Measurements from ENCODE around the gene TRAPPC11. TPM values are rescaled to one million over a fixed set of nuclear protein-coding genes. Genes with fewer than 3 reads are reported as not detected.

The TRAPPC11 gene
- total RNA-seq, 5 donors from 2014 or later (not counting 1 experiment from before 2014, with no cell fraction given) = 28.0 to 50.6 (median 38.3) TPM

- no peaks in the 10 kb centered on the region for H3K36me3 Mint-ChIP-seq
- H3K9me3 ChIP-seq = no peaks in the 10 kb centered on the region
- no peaks in the 10 kb centered on the region for H3K4me1 ChIP-seq (ENCODE audit: control insufficient read depth in 1 of 2, extremely low read depth in 1 of 2, insufficient read depth in 2 of 2, low read length in 2 of 2)
- H3K27me3 Mint-ChIP-seq = peaks cover 18 to 27% of the 10 kb centered on the region in 2 donors
- H3K4me3 Mint-ChIP-seq = no peak overlapping the region
- H3K27me3 ChIP-seq (replicated peaks in 1 of 2; ENCODE audit: control insufficient read depth in 2 of 2, extremely low read depth in 1 of 2, insufficient read depth in 2 of 2, low read length in 1 of 2) = peaks cover 0 to 29% of the 10 kb centered on the region in 2 experiments
- no peak overlapping the region for H3K27ac ChIP-seq (ENCODE audit: low read length)
- H3K27ac Mint-ChIP-seq = no peak overlapping the region
- no peak for DNase-seq
- ChIA-PET CTCF (no interaction called here), POLR2A (no interaction called here)
- H3K36me3 ChIP-seq (ENCODE audit: control insufficient read depth in 2 of 2, extremely low read depth in 1 of 2, insufficient read depth in 1 of 2, low read length in 1 of 2) = no peaks in the 10 kb centered on the region
- no peaks in the 10 kb centered on the region for H3K4me1 Mint-ChIP-seq
- no peak overlapping the region for H3K4me3 ChIP-seq (ENCODE audit: control insufficient read depth in 1 of 2, extremely low read depth in 1 of 2, low read length in 1 of 2)
- H3K9me3 Mint-ChIP-seq = no peaks in the 10 kb centered on the region
- 90% methylated on average over 5 of the region's 10 CpGs for WGBS (ENCODE audit: insufficient coverage)
- no peak for ATAC-seq (replicated peaks in 1 of 4)
Measured at GRCh38 chr4:183757060-183757459, 98.0 kb downstream of the TRAPPC11 start.

GRCh38 chr4:183758061-183758757 is 99.1 kb downstream of the TRAPPC11 start:
- no peaks in the 10 kb centered on the region for H3K36me3 ChIP-seq (ENCODE audit: control insufficient read depth in 2 of 2, extremely low read depth in 1 of 2, insufficient read depth in 1 of 2, low read length in 1 of 2)
- Mint-ChIP-seq H3K27me3 (peaks cover 18 to 27% of the 10 kb centered on the region in 2 donors), H3K9me3 (no peaks in the 10 kb centered on the region), H3K4me1 (no peaks in the 10 kb centered on the region), H3K4me3 (no peak overlapping the region), H3K36me3 (no peaks in the 10 kb centered on the region), H3K27ac (no peak overlapping the region)
- no peak for ATAC-seq (replicated peaks in 1 of 4)
- CTCF ChIA-PET = no interaction called here
- no peak overlapping the region for H3K4me3 ChIP-seq (ENCODE audit: control insufficient read depth in 1 of 2, extremely low read depth in 1 of 2, low read length in 1 of 2)
- no peaks in the 10 kb centered on the region for H3K4me1 ChIP-seq (ENCODE audit: control insufficient read depth in 1 of 2, extremely low read depth in 1 of 2, insufficient read depth in 2 of 2, low read length in 2 of 2)
- H3K27me3 ChIP-seq (replicated peaks in 1 of 2; ENCODE audit: control insufficient read depth in 2 of 2, extremely low read depth in 1 of 2, insufficient read depth in 2 of 2, low read length in 1 of 2) = peaks cover 0 to 29% of the 10 kb centered on the region in 2 experiments
- 74% methylated on average over 21 of the region's 29 CpGs for WGBS (ENCODE audit: insufficient coverage)
- no peak overlapping the region for H3K27ac ChIP-seq (ENCODE audit: low read length)
- DNase-seq = no peak
- no peaks in the 10 kb centered on the region for H3K9me3 ChIP-seq
- POLR2A ChIA-PET = no interaction called here

- DNase-seq (no peak), ATAC-seq (replicated peaks in 1 of 4) (no peak)
- POLR2A ChIA-PET = no interaction called here
- H3K4me1 Mint-ChIP-seq = no peaks in the 10 kb centered on the region
- Histone ChIP-seq H3K27me3 (replicated peaks in 1 of 2; ENCODE audit: control insufficient read depth in 2 of 2, extremely low read depth in 1 of 2, insufficient read depth in 2 of 2, low read length in 1 of 2) (peaks cover 0 to 29% of the 10 kb centered on the region in 2 experiments), H3K27ac (ENCODE audit: low read length) (no peak overlapping the region), H3K9me3 (no peaks in the 10 kb centered on the region), H3K4me1 (ENCODE audit: control insufficient read depth in 1 of 2, extremely low read depth in 1 of 2, insufficient read depth in 2 of 2, low read length in 2 of 2) (no peaks in the 10 kb centered on the region), H3K4me3 (ENCODE audit: control insufficient read depth in 1 of 2, extremely low read depth in 1 of 2, low read length in 1 of 2) (no peak overlapping the region), H3K36me3 (ENCODE audit: control insufficient read depth in 2 of 2, extremely low read depth in 1 of 2, insufficient read depth in 1 of 2, low read length in 1 of 2) (no peaks in the 10 kb centered on the region)
- no peak overlapping the region for H3K27ac Mint-ChIP-seq
- H3K9me3 Mint-ChIP-seq = no peaks in the 10 kb centered on the region
- H3K36me3 Mint-ChIP-seq = no peaks in the 10 kb centered on the region
- CTCF ChIA-PET = no interaction called here
- H3K4me3 Mint-ChIP-seq = no peak overlapping the region
- H3K27me3 Mint-ChIP-seq = peaks cover 18 to 27% of the 10 kb centered on the region in 2 donors
- 89% methylated on average over 11 of the region's 21 CpGs for WGBS (ENCODE audit: insufficient coverage)
Measured at GRCh38 chr4:183758758-183759447, 99.8 kb downstream of the TRAPPC11 start.

- Histone ChIP-seq H3K36me3 (ENCODE audit: control insufficient read depth in 2 of 2, extremely low read depth in 1 of 2, insufficient read depth in 1 of 2, low read length in 1 of 2) (no peaks in the 10 kb centered on the region), H3K9me3 (no peaks in the 10 kb centered on the region), H3K27ac (ENCODE audit: low read length) (no peak overlapping the region), H3K4me3 (ENCODE audit: control insufficient read depth in 1 of 2, extremely low read depth in 1 of 2, low read length in 1 of 2) (no peak overlapping the region), H3K27me3 (replicated peaks in 1 of 2; ENCODE audit: control insufficient read depth in 2 of 2, extremely low read depth in 1 of 2, insufficient read depth in 2 of 2, low read length in 1 of 2) (peaks cover 0 to 23% of the 10 kb centered on the region in 2 experiments), H3K4me1 (ENCODE audit: control insufficient read depth in 1 of 2, extremely low read depth in 1 of 2, insufficient read depth in 2 of 2, low read length in 2 of 2) (no peaks in the 10 kb centered on the region)
- Mint-ChIP-seq H3K9me3 (no peaks in the 10 kb centered on the region), H3K4me3 (no peak overlapping the region), H3K27me3 (peaks cover 17 to 32% of the 10 kb centered on the region in 2 donors), H3K27ac (no peak overlapping the region), H3K4me1 (peaks cover 0 to under 1% (median 0%) of the 10 kb centered on the region in 3 donors), H3K36me3 (no peaks in the 10 kb centered on the region)
- ChIA-PET CTCF (no interaction called here), POLR2A (no interaction called here)
- no peak for ATAC-seq (replicated peaks in 1 of 4)
- DNase-seq = no peak
- WGBS (ENCODE audit: insufficient coverage) = no CpG with 5 or more reads among the region's 1 CpG
Measured at GRCh38 chr4:183760326-183760725, 101.2 kb downstream of the TRAPPC11 start.

Other genes with a start within 250 kb of the TRAPPC11 start
- 10 to 100 TPM; 33.0 to 46.6 (median 42.7) TPM for gene CDKN2AIP, start 214.7 kb upstream of the TRAPPC11 start, total RNA-seq
- 10 to 100 TPM in 2 of 5 donors, 1 to 10 TPM in 3; 5.0 to 14.0 (median 7.6) TPM for gene ING2, start 154.2 kb upstream of the TRAPPC11 start, total RNA-seq
- gene RWDD4, start 108 bp upstream of the TRAPPC11 start, total RNA-seq = 10 to 100 TPM in 3 of 5 donors, 1 to 10 TPM in 2; 7.9 to 12.2 (median 11.0) TPM
- gene STOX2, start 246.0 kb downstream of the TRAPPC11 start, total RNA-seq = under 1 TPM in 2 of 5 donors, not detected in 3; 0.22 to 0.50 TPM